Activated CD8-positive, alpha-beta T cell treated with anti-CD3 and anti-CD28 coated beads, Interleukin-2, amount 10 ng/mL, durations not matched to agents 7 days and 5 days (primary cell): ENCODE results near the gene AVP. TPM values are rescaled to one million over a fixed set of nuclear protein-coding genes. Genes with fewer than 3 reads are reported as not detected.
A peak's percentile ranks its signal among the peaks of the same experiment; 100 is the strongest.

Experiments used
- ATAC-seq: fragments of 150-1000 bp; cut with Tn5 transposase; one replicate; pipeline ENCODE4 v1.10.0; 2021; ENCODE audit warnings: moderate library complexity
- CTCF ChIA-PET: fragments of 350-600 bp; sonication (Branson Sonifier 250); formaldehyde crosslinking; loops from one replicate; lab custom pipeline; 2021; ENCODE audit warnings: antibody characterized with exemption; lab: Charles Lee
- POLR2A ChIA-PET: fragments of 350-600 bp; sonication (Branson Sonifier 250); formaldehyde crosslinking; loops from one replicate; lab custom pipeline; 2021; ENCODE audit warnings: antibody characterized with exemption; lab: Charles Lee
- DNase-seq: peaks from one replicate; pipeline ENCODE4 v3.0.0-alpha.2; 2020
- H3K27ac Mint-ChIP-seq: one replicate; pipeline ENCODE4 v1.8.0; 2021; ENCODE audit warnings: mild to moderate bottlenecking, mixed read lengths
- H3K27me3 Mint-ChIP-seq: one replicate; pipeline ENCODE4 v1.8.0; 2021; ENCODE audit warnings: low read depth, mixed read lengths
- H3K36me3 Mint-ChIP-seq: one replicate; pipeline ENCODE4 v1.8.0; 2021; ENCODE audit warnings: low read depth, mixed read lengths
- H3K4me1 Mint-ChIP-seq: one replicate; pipeline ENCODE4 v1.8.0; 2021; ENCODE audit warnings: low read depth, mixed read lengths
- H3K4me3 Mint-ChIP-seq: one replicate; pipeline ENCODE4 v1.8.0; 2021; ENCODE audit warnings: mild to moderate bottlenecking, mixed read lengths
- H3K9me3 Mint-ChIP-seq: one replicate; pipeline ENCODE4 v1.8.0; 2022; ENCODE audit warnings: mixed read lengths; ENCODE audit not compliant: insufficient read depth
- total RNA-seq, 2 experiments: library from RNA; stranded (reverse); gene quantifications; one replicate each; pipeline ENCODE4 v1.2.3, GENCODE V29; 2021

Gene AVP
- total RNA-seq, 2 experiments from 2014 or later = not detected

- H3K27ac Mint-ChIP-seq = no peak overlapping the region
- DNase-seq (no peak), ATAC-seq (peak; percentile 36)
- H3K9me3 Mint-ChIP-seq = no peaks in the 10 kb centered on the region
- ChIA-PET POLR2A (no interaction called here), CTCF (no interaction called here)
- H3K4me1 Mint-ChIP-seq = peaks cover 24% of the 10 kb centered on the region
- H3K4me3 Mint-ChIP-seq = no peak overlapping the region
- H3K27me3 Mint-ChIP-seq = peaks cover 25% of the 10 kb centered on the region
- no peaks in the 10 kb centered on the region for H3K36me3 Mint-ChIP-seq
Observed at GRCh38 chr20:3093861-3094361, 9.4 kb upstream of the AVP start.

- H3K4me1 Mint-ChIP-seq = peaks cover 24% of the 10 kb centered on the region
- POLR2A ChIA-PET = interaction anchor here (1.0 kb wide), 1 partner anchor 15 kb away, joined by 4 read pairs; no protein-coding TSS in a partner anchor
- peak overlapping the region; percentile 83 for H3K27ac Mint-ChIP-seq
- DNase-seq (peak; percentile 43), ATAC-seq (peak; percentile 73)
- CTCF ChIA-PET = interaction anchor here (1.2 to 1.4 kb wide), 2 partner anchors 15 to 39 kb away, joined by 5 to 7 read pairs; no protein-coding TSS in a partner anchor
- H3K4me3 Mint-ChIP-seq = peak overlapping the region; percentile 81
- no peaks in the 10 kb centered on the region for H3K9me3 Mint-ChIP-seq
- peaks cover 27% of the 10 kb centered on the region for H3K27me3 Mint-ChIP-seq
- no peaks in the 10 kb centered on the region for H3K36me3 Mint-ChIP-seq
Observed at GRCh38 chr20:3092611-3093379, 8.3 kb upstream of the AVP start.

- ChIA-PET POLR2A (no interaction called here), CTCF (interaction anchor here (1.1 to 1.4 kb wide), 2 partner anchors 11 to 13 kb away, joined by 3 read pairs; no protein-coding TSS in a partner anchor)
- Mint-ChIP-seq H3K27ac (no peak overlapping the region), H3K36me3 (no peaks in the 10 kb centered on the region), H3K27me3 (peaks cover 24% of the 10 kb centered on the region), H3K9me3 (no peaks in the 10 kb centered on the region), H3K4me1 (peaks cover 24% of the 10 kb centered on the region), H3K4me3 (no peak overlapping the region)
- DNase-seq (no peak), ATAC-seq (no peak)
Observed at GRCh38 chr20:3090565-3090964, 6.0 kb upstream of the AVP start.

GRCh38 chr20:3088031-3088430, 3.5 kb upstream of the AVP start:
- DNase-seq (no peak), ATAC-seq (no peak)
- Mint-ChIP-seq H3K4me3 (no peak overlapping the region), H3K27ac (no peak overlapping the region), H3K9me3 (no peaks in the 10 kb centered on the region), H3K27me3 (peaks cover 37% of the 10 kb centered on the region), H3K4me1 (peaks cover 20% of the 10 kb centered on the region), H3K36me3 (no peaks in the 10 kb centered on the region)
- ChIA-PET POLR2A (no interaction called here), CTCF (no interaction called here)

- Mint-ChIP-seq H3K4me1 (peaks cover 16% of the 10 kb centered on the region), H3K36me3 (no peaks in the 10 kb centered on the region), H3K9me3 (no peaks in the 10 kb centered on the region), H3K27me3 (peaks cover 47% of the 10 kb centered on the region), H3K27ac (no peak overlapping the region), H3K4me3 (no peak overlapping the region)
- DNase-seq (no peak), ATAC-seq (no peak)
- ChIA-PET CTCF (no interaction called here), POLR2A (no interaction called here)
Observed at GRCh38 chr20:3085571-3086072, 1.1 kb upstream of the AVP start.

GRCh38 chr20:3084986-3085360, 449 bp upstream of the AVP start:
- Mint-ChIP-seq H3K27ac (no peak overlapping the region), H3K27me3 (peaks cover 49% of the 10 kb centered on the region), H3K36me3 (no peaks in the 10 kb centered on the region), H3K4me1 (peaks cover 9% of the 10 kb centered on the region), H3K9me3 (no peaks in the 10 kb centered on the region), H3K4me3 (no peak overlapping the region)
- ATAC-seq (no peak), DNase-seq (no peak)
- POLR2A ChIA-PET = no interaction called here
- CTCF ChIA-PET = no interaction called here

GRCh38 chr20:3082955-3083952, 1.3 kb downstream of the AVP start:
- Mint-ChIP-seq H3K4me1 (peaks cover 9% of the 10 kb centered on the region), H3K4me3 (no peak overlapping the region), H3K27ac (no peak overlapping the region), H3K27me3 (peaks cover 52% of the 10 kb centered on the region), H3K36me3 (no peaks in the 10 kb centered on the region), H3K9me3 (no peaks in the 10 kb centered on the region)
- no peak for DNase-seq
- POLR2A ChIA-PET = interaction anchor here (0.7 kb wide), 1 partner anchor 9 kb away, joined by 4 read pairs; no protein-coding TSS in a partner anchor
- CTCF ChIA-PET = no interaction called here
- peak; percentile 34 for ATAC-seq

- Mint-ChIP-seq H3K4me1 (peaks cover 16% of the 10 kb centered on the region), H3K27me3 (peaks cover 56% of the 10 kb centered on the region), H3K9me3 (peaks cover 3% of the 10 kb centered on the region), H3K36me3 (peaks cover 5% of the 10 kb centered on the region), H3K27ac (no peak overlapping the region), H3K4me3 (no peak overlapping the region)
- peak; percentile 32 for ATAC-seq
- POLR2A ChIA-PET = interaction anchor here (0.7 kb wide), 1 partner anchor 10 kb away, joined by 4 read pairs; no protein-coding TSS in a partner anchor
- no peak for DNase-seq
- CTCF ChIA-PET = no interaction called here
Observed at GRCh38 chr20:3082306-3082951, 2.1 kb downstream of the AVP start.

GRCh38 chr20:3081641-3082040, 2.9 kb downstream of the AVP start:
- H3K27ac Mint-ChIP-seq = no peak overlapping the region
- ATAC-seq (no peak), DNase-seq (no peak)
- H3K9me3 Mint-ChIP-seq = peaks cover 3% of the 10 kb centered on the region
- ChIA-PET POLR2A (no interaction called here), CTCF (no interaction called here)
- H3K36me3 Mint-ChIP-seq = peaks cover 5% of the 10 kb centered on the region
- peaks cover 23% of the 10 kb centered on the region for H3K4me1 Mint-ChIP-seq
- H3K4me3 Mint-ChIP-seq = no peak overlapping the region
- peaks cover 58% of the 10 kb centered on the region for H3K27me3 Mint-ChIP-seq

GRCh38 chr20:3080939-3081388, 3.6 kb downstream of the AVP start:
- H3K27me3 Mint-ChIP-seq = peaks cover 58% of the 10 kb centered on the region
- ChIA-PET CTCF (no interaction called here), POLR2A (no interaction called here)
- peaks cover 5% of the 10 kb centered on the region for H3K36me3 Mint-ChIP-seq
- H3K27ac Mint-ChIP-seq = no peak overlapping the region
- DNase-seq (no peak), ATAC-seq (no peak)
- H3K4me1 Mint-ChIP-seq = peaks cover 24% of the 10 kb centered on the region
- H3K4me3 Mint-ChIP-seq = no peak overlapping the region
- H3K9me3 Mint-ChIP-seq = peaks cover 3% of the 10 kb centered on the region

- ChIA-PET CTCF (interaction anchor here (0.9 to 1.4 kb wide), 7 partner anchors 13 to 163 kb away, joined by 3 to 12 read pairs (median 3); no protein-coding TSS in a partner anchor), POLR2A (interaction anchor here (0.7 to 1.2 kb wide), 3 partner anchors 15 to 86 kb away, joined by 3 to 7 read pairs (median 4); no protein-coding TSS in a partner anchor)
- H3K4me3 Mint-ChIP-seq = peak overlapping the region; percentile 26
- H3K27me3 Mint-ChIP-seq = peaks cover 46% of the 10 kb centered on the region
- H3K36me3 Mint-ChIP-seq = peaks cover 5% of the 10 kb centered on the region
- peak overlapping the region; percentile 34 for H3K27ac Mint-ChIP-seq
- peaks cover 29% of the 10 kb centered on the region for H3K4me1 Mint-ChIP-seq
- ATAC-seq (peak; percentile 58), DNase-seq (peak; percentile 53)
- peaks cover 3% of the 10 kb centered on the region for H3K9me3 Mint-ChIP-seq
Observed at GRCh38 chr20:3077618-3078134, 6.8 kb downstream of the AVP start.
